Limb (tissue), 2 donors: ENCODE results near the gene ELK3.

Source experiments
- DNase-seq, 2 donors: peaks; one replicate each; pipeline ENCODE4 v3.0.0-alpha.2; 2016; ENCODE audit errors: extremely low spot score in 2 of 2

Gene ELK3

GRCh38 chr12:96256672-96257361, 62.6 kb downstream of the ELK3 start:
- no peak for DNase-seq

GRCh38 chr12:96257550-96258103, 63.5 kb downstream of the ELK3 start:
- DNase-seq = no peak

- DNase-seq = peak; percentile 48 to 65
Measured at GRCh38 chr12:96258104-96258961, 64.2 kb downstream of the ELK3 start.

- no peak for DNase-seq
Measured at GRCh38 chr12:96260231-96260630, 66.1 kb downstream of the ELK3 start.

GRCh38 chr12:96260644-96261043, 66.5 kb downstream of the ELK3 start:
- no peak for DNase-seq

GRCh38 chr12:96261557-96261956, 67.4 kb downstream of the ELK3 start:
- DNase-seq = no peak

- no peak for DNase-seq
Measured at GRCh38 chr12:96263449-96263902, 69.3 kb downstream of the ELK3 start.

GRCh38 chr12:96265400-96265799, 71.2 kb downstream of the ELK3 start:
- no peak for DNase-seq

- DNase-seq = no peak
Measured at GRCh38 chr12:96265836-96266235, 71.7 kb downstream of the ELK3 start.

- no peak for DNase-seq
Measured at GRCh38 chr12:96266238-96266637, 72.1 kb downstream of the ELK3 start.

- no peak for DNase-seq
Measured at GRCh38 chr12:96271469-96272199, 77.5 kb downstream of the ELK3 start.

- DNase-seq = no peak
Measured at GRCh38 chr12:96274331-96274730, 80.2 kb downstream of the ELK3 start.

- DNase-seq = no peak
Measured at GRCh38 chr12:96285158-96285557, 91.0 kb downstream of the ELK3 start.

- DNase-seq = no peak
Measured at GRCh38 chr12:96289067-96289466, 94.9 kb downstream of the ELK3 start.

GRCh38 chr12:96293093-96293492, 98.9 kb downstream of the ELK3 start:
- no peak for DNase-seq

- DNase-seq = no peak
Measured at GRCh38 chr12:96294831-96295230, 100.7 kb downstream of the ELK3 start.

- DNase-seq = no peak
Measured at GRCh38 chr12:96295532-96296160, 101.5 kb downstream of the ELK3 start.

- no peak for DNase-seq
Measured at GRCh38 chr12:96297504-96297903, 103.3 kb downstream of the ELK3 start.

- no peak for DNase-seq
Measured at GRCh38 chr12:96300064-96300463, 105.9 kb downstream of the ELK3 start.

GRCh38 chr12:96301732-96302131, 107.6 kb downstream of the ELK3 start:
- no peak for DNase-seq

- no peak for DNase-seq
Measured at GRCh38 chr12:96302687-96303310, 108.6 kb downstream of the ELK3 start.
